ENCODE data around the gene ARHGAP22.

Gene ARHGAP22

DNA sequence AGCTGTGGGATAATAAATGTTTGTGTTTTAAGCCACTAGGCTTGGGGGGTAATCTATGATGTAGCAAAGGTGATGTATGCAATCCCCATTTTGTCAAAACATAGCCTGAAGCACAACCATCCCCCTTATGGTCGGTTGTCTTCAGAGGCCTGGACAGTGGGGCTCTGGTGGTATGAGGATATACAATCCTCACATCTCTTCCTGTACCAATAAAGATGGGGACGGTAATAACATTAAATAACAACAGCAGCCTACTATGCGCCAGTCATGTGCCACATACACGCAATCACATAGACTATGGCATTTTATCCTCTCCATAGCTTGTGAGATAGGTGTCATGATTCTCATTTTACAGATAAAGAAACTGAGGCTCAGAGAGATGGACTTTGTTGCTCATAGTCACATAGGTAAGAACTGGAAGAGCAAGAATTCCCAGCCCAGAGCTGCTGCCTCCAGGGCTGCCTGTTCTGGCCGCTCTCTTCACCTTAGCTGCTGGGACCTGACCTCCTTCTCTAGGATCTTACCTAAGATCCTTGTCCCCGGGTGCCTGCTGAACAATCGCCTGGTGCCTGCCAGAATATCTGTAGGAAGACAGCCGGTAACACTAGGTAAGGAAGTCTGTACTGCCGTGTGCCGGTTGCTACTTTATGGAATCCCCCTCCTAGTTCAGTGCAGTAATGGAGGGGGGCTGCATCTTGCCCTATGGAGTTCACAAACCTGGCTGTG, 108.6 kb downstream of the ARHGAP22 start:
- H3K27me3 ChIP-seq (replicated peaks; ENCODE audit: control insufficient read depth, insufficient read depth, low read length) = no peaks in the 10 kb centered on the region
- no peak for DNase-seq (ENCODE audit: low read depth)
- H3K9ac ChIP-seq (ENCODE audit: low read length) = no peak overlapping the region
- H3K4me3 ChIP-seq (ENCODE audit: low read length) = no peak overlapping the region
- no peaks in the 10 kb centered on the region for H3K9me3 ChIP-seq (ENCODE audit: control insufficient read depth, low read length)
- H3K4me1 ChIP-seq (ENCODE audit: control insufficient read depth, insufficient read depth, low read length) = peaks cover 10% of the 10 kb centered on the region
- no peaks in the 10 kb centered on the region for H3K36me3 ChIP-seq (ENCODE audit: control insufficient read depth, insufficient read depth, low read length, severe bottlenecking)

DNA sequence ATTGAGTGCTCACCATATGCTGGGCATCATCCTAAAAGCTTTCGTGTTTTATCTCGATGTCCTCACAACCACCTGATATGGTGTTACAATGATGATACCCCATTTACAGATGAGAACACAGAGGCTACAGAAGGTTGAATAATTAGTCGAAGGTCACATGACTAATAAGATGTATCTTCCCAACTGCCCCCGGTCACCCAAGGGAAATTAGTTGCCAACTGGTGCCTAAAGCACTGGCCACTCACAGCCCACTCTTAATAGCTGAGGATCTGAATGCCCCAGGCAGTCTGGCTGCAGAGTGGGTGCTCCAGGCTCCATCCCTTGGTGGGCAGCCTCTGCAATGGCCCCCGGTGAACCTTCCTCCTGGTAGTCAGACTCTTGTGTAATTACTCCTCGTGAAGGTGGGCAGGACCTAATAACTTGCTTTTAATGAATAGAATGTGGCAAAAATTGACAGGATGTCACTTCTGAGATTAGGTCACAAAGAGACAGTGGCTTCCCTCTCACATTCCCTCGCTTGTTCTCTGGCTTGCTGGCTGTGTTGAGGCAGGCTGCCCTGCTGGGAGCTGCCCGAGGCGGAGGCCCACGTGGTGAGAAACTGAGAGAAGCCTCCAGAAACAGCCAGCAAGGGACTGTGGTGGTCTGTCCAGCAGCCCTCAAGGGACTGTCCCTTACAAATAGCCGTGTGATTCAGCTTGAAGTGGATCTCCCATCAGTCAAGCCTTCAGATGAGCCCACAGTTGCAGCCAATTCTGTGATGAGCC, 109.4 kb downstream of the ARHGAP22 start:
- no peaks in the 10 kb centered on the region for H3K27me3 ChIP-seq (replicated peaks; ENCODE audit: control insufficient read depth, insufficient read depth, low read length)
- H3K36me3 ChIP-seq (ENCODE audit: control insufficient read depth, insufficient read depth, low read length, severe bottlenecking) = no peaks in the 10 kb centered on the region
- peaks cover 10% of the 10 kb centered on the region for H3K4me1 ChIP-seq (ENCODE audit: control insufficient read depth, insufficient read depth, low read length)
- no peak overlapping the region for H3K9ac ChIP-seq (ENCODE audit: low read length)
- no peak for DNase-seq (ENCODE audit: low read depth)
- no peak overlapping the region for H3K4me3 ChIP-seq (ENCODE audit: low read length)
- H3K9me3 ChIP-seq (ENCODE audit: control insufficient read depth, low read length) = no peaks in the 10 kb centered on the region

DNA sequence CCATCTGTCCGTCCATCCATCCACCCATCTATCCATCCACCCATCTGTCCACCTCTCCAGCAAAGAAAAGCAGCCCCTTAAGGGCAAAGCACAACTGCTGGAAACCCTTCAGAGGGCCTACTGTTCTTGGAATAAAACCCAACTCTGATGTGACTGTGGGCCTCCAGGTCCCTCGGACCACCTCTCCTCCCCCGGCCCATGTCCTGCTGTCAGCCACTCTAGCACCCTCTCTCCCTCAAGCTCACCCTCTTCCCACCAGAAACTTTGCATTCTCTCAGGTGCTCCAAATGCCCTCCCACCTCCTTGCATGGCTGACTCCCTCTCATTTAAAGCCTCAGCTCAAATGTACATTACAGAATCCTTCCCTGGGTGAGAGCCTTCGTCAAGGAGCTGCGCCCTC, 110.3 kb downstream of the ARHGAP22 start:
- Histone ChIP-seq H3K4me1 (ENCODE audit: control insufficient read depth, insufficient read depth, low read length) (peaks cover 10% of the 10 kb centered on the region), H3K9ac (ENCODE audit: low read length) (no peak overlapping the region), H3K36me3 (ENCODE audit: control insufficient read depth, insufficient read depth, low read length, severe bottlenecking) (no peaks in the 10 kb centered on the region), H3K9me3 (ENCODE audit: control insufficient read depth, low read length) (no peaks in the 10 kb centered on the region), H3K27me3 (replicated peaks; ENCODE audit: control insufficient read depth, insufficient read depth, low read length) (no peaks in the 10 kb centered on the region), H3K4me3 (ENCODE audit: low read length) (no peak overlapping the region)
- no peak for DNase-seq (ENCODE audit: low read depth)

DNA sequence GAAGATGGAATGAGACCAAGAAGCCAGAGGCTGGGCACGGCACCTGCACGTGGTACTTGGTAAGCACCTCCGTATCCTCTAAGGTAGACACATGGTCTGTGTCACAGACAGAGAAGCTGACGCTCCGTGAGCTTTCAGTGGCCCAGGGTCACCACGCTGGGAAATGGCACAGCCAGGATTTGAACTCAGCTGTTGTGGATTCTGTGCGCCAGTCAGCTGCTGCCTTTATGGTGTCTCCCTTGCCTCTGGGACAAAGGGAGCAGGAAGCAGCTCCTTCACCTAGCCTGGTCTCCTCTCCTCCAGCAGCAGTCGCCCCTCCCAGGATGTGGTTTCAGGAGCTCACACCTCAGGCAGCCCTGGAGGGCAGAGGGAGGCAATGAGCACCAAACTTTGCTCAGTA, 110.8 kb downstream of the ARHGAP22 start:
- no peak for DNase-seq (ENCODE audit: low read depth)
- peaks cover 10% of the 10 kb centered on the region for H3K4me1 ChIP-seq (ENCODE audit: control insufficient read depth, insufficient read depth, low read length)
- H3K9ac ChIP-seq (ENCODE audit: low read length) = no peak overlapping the region
- no peak overlapping the region for H3K4me3 ChIP-seq (ENCODE audit: low read length)
- no peaks in the 10 kb centered on the region for H3K36me3 ChIP-seq (ENCODE audit: control insufficient read depth, insufficient read depth, low read length, severe bottlenecking)
- no peaks in the 10 kb centered on the region for H3K27me3 ChIP-seq (replicated peaks; ENCODE audit: control insufficient read depth, insufficient read depth, low read length)
- no peaks in the 10 kb centered on the region for H3K9me3 ChIP-seq (ENCODE audit: control insufficient read depth, low read length)

DNA sequence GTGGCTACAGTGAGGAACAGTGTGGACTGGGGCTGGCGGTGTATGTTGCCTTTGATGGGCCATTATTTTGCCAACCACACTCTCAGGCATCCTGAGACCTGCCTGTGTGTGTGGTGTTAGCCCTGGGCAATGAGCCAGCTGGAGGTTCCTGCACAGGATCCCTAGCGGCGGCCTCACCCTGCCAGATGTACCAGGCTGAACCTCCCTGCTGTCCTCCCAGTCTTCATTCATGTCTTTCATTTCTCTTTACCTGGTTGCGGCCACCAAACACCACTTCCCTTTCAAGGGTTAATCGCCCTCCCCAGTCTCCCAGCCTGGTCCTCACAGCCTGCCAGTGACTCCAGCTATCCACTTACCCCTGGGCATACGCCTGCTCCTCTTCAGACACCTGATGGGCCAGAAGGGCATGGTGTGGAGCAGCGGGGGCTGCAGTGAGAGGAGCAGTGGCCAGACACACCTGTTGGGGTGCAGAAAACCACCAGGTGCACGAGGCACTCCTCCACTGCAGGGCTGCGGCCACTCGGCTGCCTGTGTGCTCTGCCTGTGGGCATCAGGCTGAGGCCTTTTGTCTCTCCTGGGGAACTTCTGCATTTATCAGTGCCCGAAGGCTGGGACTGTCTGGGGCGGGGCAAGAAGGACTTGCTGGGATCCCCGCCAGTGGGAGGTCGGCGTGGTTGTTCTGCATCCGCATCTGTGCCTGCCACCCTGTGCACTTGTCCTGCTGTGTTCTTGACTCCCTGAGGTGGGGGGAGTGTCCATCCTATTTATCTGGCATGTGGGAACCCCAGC, 111.6 kb downstream of the ARHGAP22 start:
- Histone ChIP-seq H3K4me1 (ENCODE audit: control insufficient read depth, insufficient read depth, low read length) (peaks cover 10% of the 10 kb centered on the region), H3K27me3 (replicated peaks; ENCODE audit: control insufficient read depth, insufficient read depth, low read length) (no peaks in the 10 kb centered on the region), H3K4me3 (ENCODE audit: low read length) (no peak overlapping the region), H3K9me3 (ENCODE audit: control insufficient read depth, low read length) (no peaks in the 10 kb centered on the region), H3K36me3 (ENCODE audit: control insufficient read depth, insufficient read depth, low read length, severe bottlenecking) (no peaks in the 10 kb centered on the region), H3K9ac (ENCODE audit: low read length) (no peak overlapping the region)
- no peak for DNase-seq (ENCODE audit: low read depth)

DNA sequence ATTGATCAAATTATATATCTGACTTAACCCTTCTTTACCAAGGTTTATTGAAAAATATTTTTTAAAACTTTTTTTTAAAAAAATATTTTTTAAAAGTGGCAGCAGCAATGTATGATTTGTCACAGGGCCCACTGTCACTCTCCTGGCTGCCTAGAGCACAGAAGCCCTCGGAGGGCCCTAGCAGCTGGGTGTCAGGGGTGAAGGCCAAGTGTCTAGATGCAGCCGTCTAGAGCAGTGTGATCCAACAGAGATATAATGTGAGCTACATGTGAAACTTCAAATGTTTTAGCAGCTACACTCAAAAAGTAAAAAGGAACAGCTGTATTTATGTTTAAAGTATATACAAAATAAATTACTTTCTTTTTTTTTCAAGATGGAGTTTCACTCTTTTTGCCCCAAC, 112.7 kb downstream of the ARHGAP22 start:
- Histone ChIP-seq H3K27me3 (replicated peaks; ENCODE audit: control insufficient read depth, insufficient read depth, low read length) (no peaks in the 10 kb centered on the region), H3K4me1 (ENCODE audit: control insufficient read depth, insufficient read depth, low read length) (peaks cover 4% of the 10 kb centered on the region), H3K4me3 (ENCODE audit: low read length) (no peak overlapping the region), H3K9ac (ENCODE audit: low read length) (no peak overlapping the region), H3K36me3 (ENCODE audit: control insufficient read depth, insufficient read depth, low read length, severe bottlenecking) (no peaks in the 10 kb centered on the region), H3K9me3 (ENCODE audit: control insufficient read depth, low read length) (no peaks in the 10 kb centered on the region)
- no peak for DNase-seq (ENCODE audit: low read depth)

DNA sequence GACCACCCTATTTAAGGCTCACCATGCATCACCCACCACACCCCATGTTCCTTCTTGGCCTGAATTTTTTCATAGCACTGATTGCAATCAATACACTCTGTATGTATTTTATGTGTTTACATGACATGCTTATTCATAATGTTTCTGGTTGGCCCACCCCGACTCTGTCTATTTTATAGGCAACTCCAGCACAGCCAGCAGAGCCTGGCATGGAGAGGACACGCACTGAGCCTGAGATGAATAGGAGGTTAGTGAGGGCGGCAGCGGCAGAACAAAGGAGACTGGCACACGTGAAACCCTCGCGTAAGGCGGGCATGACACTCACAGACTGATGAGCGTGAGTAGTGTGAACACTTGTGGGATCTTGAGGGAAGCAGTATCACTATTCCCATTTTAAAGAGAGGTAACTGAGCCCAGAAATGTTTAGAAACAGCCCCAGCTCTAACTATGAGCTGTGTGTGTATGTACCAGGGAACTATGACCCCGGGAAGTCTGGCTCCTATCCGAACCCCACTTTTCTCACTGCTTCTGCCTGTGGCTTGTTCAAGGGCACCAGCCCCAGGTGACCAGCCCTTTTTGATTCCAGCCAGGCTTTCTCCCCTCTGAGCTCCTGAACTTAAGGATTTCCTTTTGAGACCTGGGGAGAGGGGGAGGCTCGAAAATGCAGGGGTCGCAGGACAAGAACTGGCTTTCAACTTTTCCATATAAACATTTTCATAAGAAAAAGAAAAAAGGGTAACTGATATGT, 113.3 kb downstream of the ARHGAP22 start:
- H3K9ac ChIP-seq (ENCODE audit: low read length) = no peak overlapping the region
- DNase-seq (ENCODE audit: low read depth) = no peak

DNA sequence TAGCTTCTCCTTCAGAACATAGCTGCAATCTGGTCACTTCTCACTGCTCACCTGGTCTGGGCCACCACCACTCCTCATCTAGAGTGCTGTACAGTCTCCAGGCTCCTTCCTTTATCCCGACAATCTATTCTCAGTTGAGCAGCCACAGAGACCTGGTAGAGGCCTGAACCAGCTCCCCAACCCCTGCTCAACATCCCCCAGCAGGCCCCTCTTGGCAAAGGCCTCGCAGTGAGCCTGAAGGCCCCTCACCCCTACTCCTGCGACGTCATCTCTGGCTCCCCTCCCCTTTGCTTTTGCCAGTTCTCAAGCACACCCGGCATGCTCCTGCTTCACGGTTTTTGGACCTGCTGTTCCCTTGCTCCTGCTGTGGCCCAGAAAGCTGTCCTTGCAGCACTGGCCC, 113.9 kb downstream of the ARHGAP22 start:
- no peaks in the 10 kb centered on the region for H3K4me1 ChIP-seq (ENCODE audit: control insufficient read depth, insufficient read depth, low read length)
- H3K36me3 ChIP-seq (ENCODE audit: control insufficient read depth, insufficient read depth, low read length, severe bottlenecking) = no peaks in the 10 kb centered on the region
- no peak overlapping the region for H3K9ac ChIP-seq (ENCODE audit: low read length)
- no peak overlapping the region for H3K4me3 ChIP-seq (ENCODE audit: low read length)
- no peaks in the 10 kb centered on the region for H3K9me3 ChIP-seq (ENCODE audit: control insufficient read depth, low read length)
- H3K27me3 ChIP-seq (replicated peaks; ENCODE audit: control insufficient read depth, insufficient read depth, low read length) = no peaks in the 10 kb centered on the region
- no peak for DNase-seq (ENCODE audit: low read depth)

More for the DNA sequence above, 113.3 kb downstream of the ARHGAP22 start:
- H3K27me3 ChIP-seq (replicated peaks; ENCODE audit: control insufficient read depth, insufficient read depth, low read length) = no peaks in the 10 kb centered on the region
- no peaks in the 10 kb centered on the region for H3K4me1 ChIP-seq (ENCODE audit: control insufficient read depth, insufficient read depth, low read length)
- H3K36me3 ChIP-seq (ENCODE audit: control insufficient read depth, insufficient read depth, low read length, severe bottlenecking) = no peaks in the 10 kb centered on the region
- no peaks in the 10 kb centered on the region for H3K9me3 ChIP-seq (ENCODE audit: control insufficient read depth, low read length)
- H3K4me3 ChIP-seq (ENCODE audit: low read length) = no peak overlapping the region

DNA sequence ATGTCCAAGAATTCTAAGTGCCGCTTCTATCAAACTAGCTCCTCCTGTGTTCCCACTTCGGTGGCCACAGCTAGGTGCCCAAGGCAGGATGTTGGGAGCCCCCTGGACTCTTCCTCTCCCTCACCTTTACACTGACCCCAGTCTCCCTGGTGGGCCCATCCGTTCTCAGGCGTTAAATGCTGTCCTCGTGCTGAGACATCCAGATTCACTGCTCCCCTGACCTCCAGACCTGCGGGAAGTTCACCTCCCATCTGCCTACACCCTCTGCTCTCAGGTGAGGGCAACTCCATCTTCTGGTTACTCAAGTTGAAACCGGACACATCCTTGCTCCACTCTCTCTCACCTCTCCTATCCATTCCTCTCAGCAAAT, 114.3 kb downstream of the ARHGAP22 start:
- no peak for DNase-seq (ENCODE audit: low read depth)
- H3K9me3 ChIP-seq (ENCODE audit: control insufficient read depth, low read length) = no peaks in the 10 kb centered on the region
- H3K9ac ChIP-seq (ENCODE audit: low read length) = no peak overlapping the region
- H3K36me3 ChIP-seq (ENCODE audit: control insufficient read depth, insufficient read depth, low read length, severe bottlenecking) = no peaks in the 10 kb centered on the region
- H3K4me3 ChIP-seq (ENCODE audit: low read length) = no peak overlapping the region
- H3K27me3 ChIP-seq (replicated peaks; ENCODE audit: control insufficient read depth, insufficient read depth, low read length) = no peaks in the 10 kb centered on the region
- no peaks in the 10 kb centered on the region for H3K4me1 ChIP-seq (ENCODE audit: control insufficient read depth, insufficient read depth, low read length)

DNA sequence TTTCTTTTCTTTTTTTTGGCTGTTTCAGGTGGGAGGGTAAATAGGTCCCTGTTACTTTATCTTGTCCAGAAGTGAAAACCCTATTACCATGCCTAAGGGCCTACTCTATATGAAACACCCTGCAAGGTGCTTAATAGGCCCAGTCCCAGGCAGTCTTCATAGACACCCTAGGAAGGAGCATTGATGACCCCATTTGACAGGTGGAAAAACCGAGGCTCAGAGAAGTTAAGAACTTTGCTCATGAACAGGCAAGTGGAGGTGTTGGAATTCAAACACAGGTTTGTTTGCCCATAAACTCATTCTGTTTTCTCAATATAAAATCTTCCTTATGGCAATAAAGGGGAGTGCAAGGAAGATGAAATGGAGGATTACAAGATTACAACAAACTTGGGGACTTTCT, 115.8 kb downstream of the ARHGAP22 start:
- Histone ChIP-seq H3K4me3 (ENCODE audit: low read length) (no peak overlapping the region), H3K27me3 (replicated peaks; ENCODE audit: control insufficient read depth, insufficient read depth, low read length) (no peaks in the 10 kb centered on the region), H3K9me3 (ENCODE audit: control insufficient read depth, low read length) (no peaks in the 10 kb centered on the region), H3K36me3 (ENCODE audit: control insufficient read depth, insufficient read depth, low read length, severe bottlenecking) (no peaks in the 10 kb centered on the region), H3K4me1 (ENCODE audit: control insufficient read depth, insufficient read depth, low read length) (no peaks in the 10 kb centered on the region), H3K9ac (ENCODE audit: low read length) (no peak overlapping the region)
- DNase-seq (ENCODE audit: low read depth) = no peak

DNA sequence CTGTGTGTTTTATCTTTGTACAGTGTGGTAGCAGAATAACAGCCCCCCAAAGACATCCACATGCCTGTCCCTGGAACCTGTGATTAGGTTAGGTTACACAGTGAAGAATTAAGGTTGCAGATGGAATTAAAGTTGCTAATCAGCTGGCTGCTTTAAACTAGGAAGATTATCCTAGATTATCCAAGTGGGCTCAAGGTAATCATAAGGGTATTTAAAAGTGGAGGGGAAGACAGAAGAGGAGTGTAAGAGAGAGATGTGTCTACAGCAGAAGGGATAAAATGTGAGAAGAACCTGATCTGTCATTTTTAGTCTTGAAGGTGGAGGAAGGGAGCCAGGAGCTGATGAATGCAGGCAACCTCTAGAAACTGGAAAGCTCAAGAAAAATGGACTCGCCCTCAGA, 117.6 kb downstream of the ARHGAP22 start:
- no peak for DNase-seq (ENCODE audit: low read depth)
- H3K4me1 ChIP-seq (ENCODE audit: control insufficient read depth, insufficient read depth, low read length) = no peaks in the 10 kb centered on the region
- H3K36me3 ChIP-seq (ENCODE audit: control insufficient read depth, insufficient read depth, low read length, severe bottlenecking) = no peaks in the 10 kb centered on the region

More for the DNA sequence above, 117.6 kb downstream of the ARHGAP22 start:
- Histone ChIP-seq H3K27me3 (replicated peaks; ENCODE audit: control insufficient read depth, insufficient read depth, low read length) (no peaks in the 10 kb centered on the region), H3K9ac (ENCODE audit: low read length) (no peak overlapping the region), H3K4me3 (ENCODE audit: low read length) (no peak overlapping the region), H3K9me3 (ENCODE audit: control insufficient read depth, low read length) (no peaks in the 10 kb centered on the region)

Measured in adipocyte (in vitro differentiated cells).